H1 (cell line): ENCODE measurements around the gene PTGDR2. TPM values are rescaled to one million over a fixed set of nuclear protein-coding genes. Genes with fewer than 3 reads are reported as not detected.

Source experiments
- CTCF ChIA-PET: fragments of 300-600 bp; sonication (Branson Sonifier 250); formaldehyde crosslinking; loops from one replicate; lab custom pipeline; 2021; ENCODE audit not compliant: partially characterized antibody; lab: Charles Lee
- POLR2A ChIA-PET: fragments of 300-600 bp; sonication (Branson Sonifier 250); formaldehyde crosslinking; loops from one replicate; lab custom pipeline; 2021; ENCODE audit warnings: inconsistent platforms; ENCODE audit not compliant: partially characterized antibody; lab: Charles Lee
- DNase-seq, 2 experiments: peaks; one replicate each; pipeline versions ENCODE4 v3.0.0 to v3.0.0-alpha.2; 2010 to 2022; ENCODE audit warnings: low spot score in 2 of 2, low read depth in 1 of 2, mixed read lengths in 1 of 2
- FAIRE-seq: peaks from 2 replicates; lab custom pipeline; 2011; peaks lifted over from hg19 to GRCh38; lab: Jason Lieb, UNC
- H2AFZ ChIP-seq: 2 replicates; pipeline ENCODE4 v1.8.1; 2012; ENCODE audit warnings: low read length, inconsistent platforms
- H2AK5ac ChIP-seq: 2 replicates; pipeline ENCODE4 v1.6.1; 2013; ENCODE audit warnings: low read depth, low read length
- H2BK120ac ChIP-seq: replicated peaks from 2 replicates; pipeline ENCODE3; 2013; ENCODE audit warnings: low read depth, low read length, inconsistent platforms
- H2BK12ac ChIP-seq: 2 replicates; pipeline ENCODE4 v1.6.1; 2013; ENCODE audit warnings: low read depth, low read length
- H2BK15ac ChIP-seq: 2 replicates; pipeline ENCODE4 v1.6.1; 2013; ENCODE audit warnings: low read length
- H2BK20ac ChIP-seq: 2 replicates; pipeline ENCODE4 v1.6.1; 2013; ENCODE audit warnings: low read length
- H2BK5ac ChIP-seq: 2 replicates; pipeline ENCODE4 v1.6.1; 2013; ENCODE audit warnings: low read depth, low read length
- H3K14ac ChIP-seq: 2 replicates; pipeline ENCODE4 v1.6.1; 2013; ENCODE audit warnings: inconsistent platforms; ENCODE audit not compliant: insufficient read length
- H3K18ac ChIP-seq: 2 replicates; pipeline ENCODE4 v1.6.1; 2013; ENCODE audit warnings: low read length; ENCODE audit errors: extremely low read depth
- H3K23ac ChIP-seq: 2 replicates; pipeline ENCODE4 v1.6.1; 2013; ENCODE audit warnings: inconsistent platforms; ENCODE audit not compliant: insufficient read length
- H3K23me2 ChIP-seq: 2 replicates; pipeline ENCODE4 v1.6.1; 2013; ENCODE audit warnings: low read depth, low read length
- H3K27ac ChIP-seq: 2 replicates; pipeline ENCODE4 v1.6.1; 2011; ENCODE audit warnings: low read depth, low read length, inconsistent platforms
- H3K27me3 ChIP-seq, 4 experiments: replicated peaks in 1 of 4; 1 replicate in 1 of 4; 2 replicates in 3 of 4; pipeline versions ENCODE4 v1.6.1 to v1.8.1; 2011 to 2013; ENCODE audit warnings: low read length in 3 of 4, mild to moderate bottlenecking in 3 of 4, inconsistent platforms in 2 of 4, mixed read lengths in 2 of 4, moderate library complexity in 1 of 4; ENCODE audit not compliant: control insufficient read depth in 3 of 4, insufficient read depth in 3 of 4; ENCODE audit errors: extremely low read depth in 1 of 4
- H3K36me3 ChIP-seq, 4 experiments: 2 replicates each; pipeline versions ENCODE4 v1.6.1 to v1.8.1; 2011 to 2013; ENCODE audit warnings: mild to moderate bottlenecking in 4 of 4, low read length in 3 of 4, moderate library complexity in 2 of 4, control low read depth in 1 of 4, inconsistent platforms in 1 of 4; ENCODE audit not compliant: insufficient read depth in 4 of 4, control insufficient read depth in 2 of 4
- H3K4ac ChIP-seq: replicated peaks from 2 replicates; pipeline ENCODE3; 2013; ENCODE audit warnings: low read length, low read depth, mixed read lengths, inconsistent platforms; ENCODE audit not compliant: insufficient read length
- H3K4me1 ChIP-seq, 4 experiments: replicated peaks in 1 of 4; 1 replicate in 1 of 4; 2 replicates in 3 of 4; pipeline versions ENCODE4 v1.6.1 to v1.8.1; 2011 to 2013; ENCODE audit warnings: low read length in 3 of 4, inconsistent platforms in 2 of 4, mixed read lengths in 1 of 4; ENCODE audit not compliant: insufficient read depth in 4 of 4, control insufficient read depth in 3 of 4
- H3K4me2 ChIP-seq, 2 experiments: 2 replicates each; pipeline versions ENCODE4 v1.6.1 to v1.8.1; 2011 to 2013; ENCODE audit warnings: low read depth in 2 of 2, low read length in 2 of 2, control low read depth in 1 of 2, inconsistent platforms in 1 of 2, mild to moderate bottlenecking in 1 of 2; ENCODE audit not compliant: insufficient read depth in 1 of 2
- H3K4me3 ChIP-seq, 4 experiments: fragments of 200-600, 300-600 bp in 1 of 4; sonication (generic), shearing (Covaris generic), sonication (Bioruptor Twin) in 1 of 4; 2 replicates each; pipeline versions ENCODE4 v1.5.1 to v1.8.1; 2011 to 2016; ENCODE audit warnings: low read length in 4 of 4, low read depth in 3 of 4, control low read depth in 2 of 4, inconsistent platforms in 2 of 4, mild to moderate bottlenecking in 2 of 4, mixed read lengths in 1 of 4, moderate library complexity in 1 of 4; ENCODE audit not compliant: insufficient read depth in 2 of 4; ENCODE audit errors: extremely low read depth in 1 of 4
- H3K56ac ChIP-seq: replicated peaks from 2 replicates; pipeline ENCODE3; 2013; ENCODE audit warnings: low read depth, mild to moderate bottlenecking, mixed read lengths, low read length, inconsistent platforms; ENCODE audit not compliant: insufficient read length
- H3K79me1 ChIP-seq: 2 replicates; pipeline ENCODE4 v1.6.1; 2013; ENCODE audit warnings: low read depth, low read length, control low read depth
- H3K79me2 ChIP-seq, 2 experiments: 2 replicates each; pipeline versions ENCODE4 v1.6.1 to v1.8.1; 2012 to 2013; ENCODE audit warnings: low read length in 2 of 2, mild to moderate bottlenecking in 2 of 2, inconsistent platforms in 1 of 2; ENCODE audit not compliant: insufficient read depth in 2 of 2, control insufficient read depth in 1 of 2
- H3K9ac ChIP-seq, 4 experiments: replicated peaks in 1 of 4; 1 replicate in 1 of 4; 2 replicates in 3 of 4; pipeline versions ENCODE4 v1.6.1 to v1.8.1; 2011 to 2013; ENCODE audit warnings: low read depth in 3 of 4, low read length in 3 of 4, control low read depth in 2 of 4, mild to moderate bottlenecking in 2 of 4, moderate library complexity in 2 of 4, inconsistent platforms in 1 of 4; ENCODE audit errors: extremely low read depth in 1 of 4
- H3K9me3 ChIP-seq, 2 experiments: 2 replicates each; pipeline versions ENCODE4 v1.6.1 to v1.8.1; 2012 to 2013; ENCODE audit warnings: mild to moderate bottlenecking in 2 of 2, moderate library complexity in 2 of 2, control low read depth in 1 of 2, inconsistent platforms in 1 of 2, low read depth in 1 of 2, low read length in 1 of 2, mixed read lengths in 1 of 2; ENCODE audit not compliant: insufficient read depth in 2 of 2
- H4K20me1 ChIP-seq, 2 experiments: replicated peaks in 1 of 2; 2 replicates each; pipeline versions ENCODE3 to v1.8.1; 2011 to 2013; ENCODE audit warnings: inconsistent platforms in 2 of 2, low read length in 2 of 2, mild to moderate bottlenecking in 1 of 2; ENCODE audit not compliant: insufficient read depth in 2 of 2, control insufficient read depth in 1 of 2
- H4K5ac ChIP-seq: 2 replicates; pipeline ENCODE4 v1.6.1; 2013; ENCODE audit warnings: low read length, low read depth, mixed read lengths, inconsistent platforms; ENCODE audit not compliant: insufficient read length
- H4K8ac ChIP-seq: 2 replicates; pipeline ENCODE4 v1.8.0; 2013; ENCODE audit warnings: mild to moderate bottlenecking, moderate library complexity, low read length, inconsistent platforms; ENCODE audit not compliant: insufficient read depth; ENCODE audit errors: extremely low read depth
- H4K91ac ChIP-seq: replicated peaks from 2 replicates; pipeline ENCODE3; 2013; ENCODE audit warnings: low read length, mixed read lengths, inconsistent platforms; ENCODE audit not compliant: insufficient read length
- CEBPB ChIP-seq: IDR thresholded peaks from 2 replicates; pipeline ENCODE4 v1.6.1; 2012; ENCODE audit warnings: low read depth, low read length
- JUND ChIP-seq: IDR thresholded peaks from 2 replicates; pipeline ENCODE4 v1.6.1; 2011; ENCODE audit warnings: mild to moderate bottlenecking, improper control_type of control experiment, low read length
- MAFK ChIP-seq: IDR thresholded peaks from 2 replicates; pipeline ENCODE4 v1.6.1; 2012; ENCODE audit warnings: low read depth, mild to moderate bottlenecking, improper control_type of control experiment, low read length
- POLR2AphosphoS5 ChIP-seq: IDR thresholded peaks from 2 replicates; pipeline ENCODE4 v1.6.1; 2011; ENCODE audit warnings: low read depth, low read length
- RFX5 ChIP-seq: IDR thresholded peaks from 2 replicates; pipeline ENCODE4 v1.6.1; 2011; ENCODE audit warnings: low read depth, low read length, improper control_type of control experiment, borderline replicate concordance
- SIX5 ChIP-seq: IDR thresholded peaks from 2 replicates; pipeline ENCODE4 v1.6.1; 2011; ENCODE audit warnings: mild to moderate bottlenecking, low read depth, low read length
- SP4 ChIP-seq: IDR thresholded peaks from 2 replicates; pipeline ENCODE4 v1.6.1; 2012; ENCODE audit warnings: low read length, inconsistent platforms
- SRF ChIP-seq: IDR thresholded peaks from 2 replicates; pipeline ENCODE4 v1.6.1; 2011; ENCODE audit warnings: mild to moderate bottlenecking, low read depth, low read length, moderate library complexity
- WGBS, 2 experiments: shearing (Covaris generic) in 1 of 2; methylation state at CpG; one replicate each; pipeline versions ENCODE4 v1.1.6 to v1.1.7; 2013 to 2015; ENCODE audit warnings: low lambda C conversion rate in 2 of 2, mixed read lengths in 2 of 2, inconsistent platforms in 1 of 2, low coverage in 1 of 2, missing lambda C conversion rate in 1 of 2; ENCODE audit not compliant: insufficient replicate concordance in 2 of 2, insufficient coverage in 1 of 2, insufficient read length in 1 of 2; ENCODE audit errors: extremely low coverage in 1 of 2, missing lambda C conversion rate in 1 of 2; 5-methylcytosine and 5-hydroxymethylcytosine counted together
- polyA plus RNA-seq, 7 experiments: library from polyadenylated mRNA; depleted of rRNA in 3 of 7; stranded (reverse) in 5 of 7; unstranded in 2 of 7; fragments of >200 nt in 5 of 7; fragments of 200-250 nt in 2 of 7; gene quantifications; 1 replicate in 5 of 7; 2 replicates in 1 of 7; 4 replicates in 1 of 7; pipeline versions ENCODE4 v1.2.1 to v1.2.3, GENCODE V29; 2011 to 2013; ENCODE audit warnings: missing spikeins in 2 of 7, mixed read lengths in 2 of 7
- total RNA-seq: library from RNA; stranded (reverse); fragmentation: NEBNext Ultra II Directional; extraction: Animal tissue kit (Norgen Biotek cat#: 25700); gene quantifications from 2 replicates; pipeline ENCODE4 v1.2.1, GENCODE V29; 2021
- TF ChIP-seq, protein P1 (sequence below): IDR thresholded peaks from 2 replicates; pipeline ENCODE4 v1.6.1; 2011; ENCODE audit warnings: low read length, improper control_type of control experiment
- TF ChIP-seq, protein P2 (sequence below), 3 experiments: IDR thresholded peaks; 1 replicate in 2 of 3; 2 replicates in 1 of 3; pipeline versions ENCODE4 v1.5.1 to v1.6.1; 2011; ENCODE audit warnings: low read length in 3 of 3, mild to moderate bottlenecking in 3 of 3, inconsistent platforms in 2 of 3, low read depth in 1 of 3, moderate library complexity in 1 of 3; ENCODE audit not compliant: insufficient read depth in 1 of 3; ENCODE audit errors: control extremely low read depth in 1 of 3
- TF ChIP-seq, protein P3 (sequence below): IDR thresholded peaks from 2 replicates; pipeline ENCODE4 v1.6.1; 2012; ENCODE audit warnings: inconsistent platforms

PTGDR2 gene
- total and polyA plus RNA-seq, 2 of the 8 experiments (the other 6 are each of a cell fraction or from before 2014, with no cell fraction given): 0.20 TPM; not detected in 1

DNA sequence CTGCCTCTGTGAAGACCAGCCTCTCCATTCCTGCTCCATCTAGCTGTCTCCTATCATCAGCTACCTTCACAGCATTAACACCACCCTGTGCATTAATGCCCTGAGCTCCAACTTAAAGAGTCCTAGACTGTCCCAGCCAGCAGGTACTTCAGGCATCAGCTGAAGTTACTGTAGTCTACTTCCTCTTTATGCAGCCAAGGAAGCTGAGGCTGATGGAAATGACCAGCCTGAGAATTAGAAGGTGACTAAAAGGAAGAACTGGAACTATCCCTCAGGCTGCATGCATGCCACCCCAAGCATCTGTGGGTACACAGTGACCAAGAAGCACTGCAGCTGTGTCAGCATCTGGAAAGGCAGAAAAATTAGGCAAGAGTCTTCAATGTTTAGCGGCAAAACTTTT is 42.4 kb downstream of the PTGDR2 start:
- H3K23ac ChIP-seq: no peak overlapping the region
- no peak overlapping the region for H3K4me3 ChIP-seq
- 100% methylated on average over 1 of the region's 1 CpG; no CpG with 5 or more reads in 1 of the 2 experiments for WGBS, 2 experiments
- no peak overlapping the region for H3K56ac ChIP-seq
- peaks cover 8 to 9% of the 10 kb centered on the region in 2 experiments; a peak in 3 of 4 replicates for H3K9me3 ChIP-seq
- DNase-seq: no peak
- H2AK5ac ChIP-seq: no peak overlapping the region
- H3K4ac ChIP-seq: no peak overlapping the region
- H3K18ac ChIP-seq: no peak overlapping the region
- H4K8ac ChIP-seq: no peak overlapping the region
- H3K4me2 ChIP-seq: no peak overlapping the region
- no peak overlapping the region for H2BK12ac ChIP-seq
- H3K79me1 ChIP-seq: no peaks in the 10 kb centered on the region
- H4K5ac ChIP-seq: no peak overlapping the region
- H3K27me3 ChIP-seq: no peaks in the 10 kb centered on the region
- no peak for FAIRE-seq
- POLR2A ChIA-PET: no interaction called here
- H4K91ac ChIP-seq: no peak overlapping the region
- no peak overlapping the region for H2BK15ac ChIP-seq
- H4K20me1 ChIP-seq: no peaks in the 10 kb centered on the region
- H3K14ac ChIP-seq: no peak overlapping the region
- no peak overlapping the region for H2BK120ac ChIP-seq
- H2BK20ac ChIP-seq: no peak overlapping the region
- no peaks in the 10 kb centered on the region for H3K79me2 ChIP-seq
- no peak overlapping the region for H3K27ac ChIP-seq
- no peak overlapping the region for H2BK5ac ChIP-seq
- H3K9ac ChIP-seq: no peak overlapping the region
- no peaks in the 10 kb centered on the region for H3K36me3 ChIP-seq
- H3K4me1 ChIP-seq: no peaks in the 10 kb centered on the region; a peak in 1 of 7 replicates
- CTCF ChIA-PET: interaction anchor here (0.9 to 1.6 kb wide), 2 partner anchors 17 to 19 kb away, joined by 3 to 8 read pairs; no protein-coding TSS in a partner anchor
- no peaks in the 10 kb centered on the region; the same call in 1 of the 2 replicates for H3K23me2 ChIP-seq
- no peak overlapping the region for H2AFZ ChIP-seq
- TF ChIP-seq, protein P1, sequence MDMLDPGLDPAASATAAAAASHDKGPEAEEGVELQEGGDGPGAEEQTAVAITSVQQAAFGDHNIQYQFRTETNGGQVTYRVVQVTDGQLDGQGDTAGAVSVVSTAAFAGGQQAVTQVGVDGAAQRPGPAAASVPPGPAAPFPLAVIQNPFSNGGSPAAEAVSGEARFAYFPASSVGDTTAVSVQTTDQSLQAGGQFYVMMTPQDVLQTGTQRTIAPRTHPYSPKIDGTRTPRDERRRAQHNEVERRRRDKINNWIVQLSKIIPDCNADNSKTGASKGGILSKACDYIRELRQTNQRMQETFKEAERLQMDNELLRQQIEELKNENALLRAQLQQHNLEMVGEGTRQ: no peak
- TF ChIP-seq, protein P2, sequence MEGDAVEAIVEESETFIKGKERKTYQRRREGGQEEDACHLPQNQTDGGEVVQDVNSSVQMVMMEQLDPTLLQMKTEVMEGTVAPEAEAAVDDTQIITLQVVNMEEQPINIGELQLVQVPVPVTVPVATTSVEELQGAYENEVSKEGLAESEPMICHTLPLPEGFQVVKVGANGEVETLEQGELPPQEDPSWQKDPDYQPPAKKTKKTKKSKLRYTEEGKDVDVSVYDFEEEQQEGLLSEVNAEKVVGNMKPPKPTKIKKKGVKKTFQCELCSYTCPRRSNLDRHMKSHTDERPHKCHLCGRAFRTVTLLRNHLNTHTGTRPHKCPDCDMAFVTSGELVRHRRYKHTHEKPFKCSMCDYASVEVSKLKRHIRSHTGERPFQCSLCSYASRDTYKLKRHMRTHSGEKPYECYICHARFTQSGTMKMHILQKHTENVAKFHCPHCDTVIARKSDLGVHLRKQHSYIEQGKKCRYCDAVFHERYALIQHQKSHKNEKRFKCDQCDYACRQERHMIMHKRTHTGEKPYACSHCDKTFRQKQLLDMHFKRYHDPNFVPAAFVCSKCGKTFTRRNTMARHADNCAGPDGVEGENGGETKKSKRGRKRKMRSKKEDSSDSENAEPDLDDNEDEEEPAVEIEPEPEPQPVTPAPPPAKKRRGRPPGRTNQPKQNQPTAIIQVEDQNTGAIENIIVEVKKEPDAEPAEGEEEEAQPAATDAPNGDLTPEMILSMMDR (IDR thresholded peaks at IDR 0.05; ENCODE audit: control extremely low read depth in 1 of 3, insufficient read depth in 1 of 3, low read depth in 1 of 3, low read length in 3 of 3): no peak
- TF ChIP-seq POLR2AphosphoS5: no peak
- no peak for TF ChIP-seq JUND
- no peak for TF ChIP-seq CEBPB
- TF ChIP-seq MAFK: no peak
- TF ChIP-seq, protein P3, sequence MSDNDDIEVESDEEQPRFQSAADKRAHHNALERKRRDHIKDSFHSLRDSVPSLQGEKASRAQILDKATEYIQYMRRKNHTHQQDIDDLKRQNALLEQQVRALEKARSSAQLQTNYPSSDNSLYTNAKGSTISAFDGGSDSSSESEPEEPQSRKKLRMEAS: no peak
- TF ChIP-seq SRF: no peak
- no peak for TF ChIP-seq SIX5
- no peak for TF ChIP-seq SP4
- TF ChIP-seq RFX5: no peak
